ENCODE measurements around the gene BICRA.
A peak's percentile ranks its signal among the peaks of the same experiment; 100 is the strongest.

Gene BICRA

DNA sequence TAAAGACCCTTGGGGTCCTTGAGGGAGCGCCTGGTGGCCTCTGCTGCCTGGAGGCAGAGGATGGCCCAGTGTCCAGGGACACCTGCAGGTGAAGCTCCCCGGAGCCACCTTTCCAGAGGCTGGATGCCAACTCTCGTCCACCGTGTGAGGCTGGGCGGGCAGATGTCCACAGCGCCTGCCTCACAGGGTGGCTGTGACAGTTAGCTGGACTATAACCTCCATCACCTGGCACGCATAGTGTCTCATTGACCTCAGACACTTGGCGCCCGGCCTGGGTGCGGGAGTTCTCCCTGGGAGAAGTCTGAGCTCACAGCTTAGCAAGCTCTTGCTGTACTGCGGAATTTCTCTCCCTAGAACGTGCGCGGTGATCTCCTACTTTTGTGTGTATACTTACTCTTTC, 9.8 kb downstream of the BICRA start:
- H3K4me3 ChIP-seq (ENCODE audit: control insufficient read depth, low read depth, low read length), result no peak overlapping the region
- no peak for TF ChIP-seq CTCF (conservative IDR thresholded peaks at IDR 0.05; ENCODE audit: control insufficient read depth, insufficient read depth, low read depth, low read length)
- peak; percentile 84 for DNase-seq (ENCODE audit: low read depth)

DNA sequence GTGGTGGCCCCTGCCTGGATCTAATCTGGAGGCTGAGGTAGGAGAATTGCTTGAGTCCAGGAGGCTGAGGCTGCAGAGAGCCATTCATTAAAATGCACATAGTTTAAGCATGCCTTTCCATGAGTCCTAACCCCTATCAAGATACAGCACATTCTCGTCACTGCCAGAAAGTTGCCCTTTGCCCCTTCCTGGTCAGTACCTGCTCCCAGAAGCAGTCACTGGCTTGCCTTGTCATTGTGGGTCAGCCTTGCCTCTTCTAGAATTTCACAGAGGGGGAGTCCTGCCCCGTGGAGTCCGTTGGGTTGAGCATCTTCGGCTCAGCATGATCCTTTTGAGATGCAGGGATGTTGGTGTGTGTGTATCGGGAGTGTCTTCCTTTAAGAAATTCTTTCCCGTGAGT, 10.8 kb downstream of the BICRA start:
- DNase-seq (ENCODE audit: low read depth), result no peak
- no peak overlapping the region for H3K4me3 ChIP-seq (ENCODE audit: control insufficient read depth, low read depth, low read length)
- no peak for TF ChIP-seq CTCF (conservative IDR thresholded peaks at IDR 0.05; ENCODE audit: control insufficient read depth, insufficient read depth, low read depth, low read length)

- TF ChIP-seq CTCF (conservative IDR thresholded peaks at IDR 0.05; ENCODE audit: control insufficient read depth, insufficient read depth, low read depth, low read length), result no peak
- no peak for DNase-seq (ENCODE audit: low read depth)
- H3K4me3 ChIP-seq (ENCODE audit: control insufficient read depth, low read depth, low read length), result no peak overlapping the region
These were observed 14.4 kb downstream of the BICRA start for GRCh38 chr19:47623151-47623920.

DNA sequence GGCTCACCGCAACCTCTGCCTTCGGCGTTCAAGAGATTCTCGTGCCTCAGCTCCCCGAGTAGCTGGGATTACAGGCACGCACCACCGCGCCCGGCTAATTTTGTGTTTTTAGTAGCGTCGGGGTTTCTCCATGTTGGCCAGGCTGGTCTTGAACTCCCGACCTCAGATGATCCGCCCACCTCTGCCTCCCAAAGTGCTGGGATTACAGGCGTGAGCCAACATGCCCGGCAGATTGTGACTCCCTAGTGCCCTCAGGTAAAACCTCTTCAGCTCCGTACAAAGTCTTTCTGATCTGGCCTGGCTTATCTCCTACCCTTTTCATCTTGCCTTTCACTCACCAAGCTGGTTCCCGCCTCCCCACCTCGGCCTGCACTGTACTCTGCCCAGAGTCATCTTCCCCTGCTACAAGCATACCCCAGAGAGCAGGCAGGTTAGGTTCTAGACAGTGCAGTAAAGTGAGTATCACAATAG, 15.0 kb downstream of the BICRA start:
- no peak for DNase-seq (ENCODE audit: low read depth)
- no peak for TF ChIP-seq CTCF (conservative IDR thresholded peaks at IDR 0.05; ENCODE audit: control insufficient read depth, insufficient read depth, low read depth, low read length)
- no peak overlapping the region for H3K4me3 ChIP-seq (ENCODE audit: control insufficient read depth, low read depth, low read length)

DNA sequence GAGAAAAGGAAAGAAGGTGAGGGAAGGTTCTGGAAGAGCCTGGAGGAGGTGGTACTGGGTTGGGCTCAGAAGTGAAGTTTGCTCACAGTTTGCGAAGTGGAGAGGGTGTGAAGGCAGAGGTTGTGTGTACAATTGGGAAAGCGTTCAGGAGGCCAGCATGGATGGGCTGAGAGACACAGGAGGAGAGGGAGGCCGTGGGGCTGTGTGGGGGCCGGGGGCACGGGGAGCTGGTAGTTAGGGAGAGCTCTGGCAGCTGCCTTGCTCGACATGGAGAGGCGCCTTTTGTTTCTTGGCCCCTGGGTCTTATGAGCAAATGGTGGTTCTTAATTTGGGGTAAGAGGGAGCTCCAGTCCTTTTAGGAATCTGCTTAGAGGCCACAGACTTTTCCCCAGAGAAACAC, 16.7 kb downstream of the BICRA start:
- H3K4me3 ChIP-seq (ENCODE audit: control insufficient read depth, low read depth, low read length), result no peak overlapping the region
- no peak for DNase-seq (ENCODE audit: low read depth)
- no peak for TF ChIP-seq CTCF (conservative IDR thresholded peaks at IDR 0.05; ENCODE audit: control insufficient read depth, insufficient read depth, low read depth, low read length)

DNA sequence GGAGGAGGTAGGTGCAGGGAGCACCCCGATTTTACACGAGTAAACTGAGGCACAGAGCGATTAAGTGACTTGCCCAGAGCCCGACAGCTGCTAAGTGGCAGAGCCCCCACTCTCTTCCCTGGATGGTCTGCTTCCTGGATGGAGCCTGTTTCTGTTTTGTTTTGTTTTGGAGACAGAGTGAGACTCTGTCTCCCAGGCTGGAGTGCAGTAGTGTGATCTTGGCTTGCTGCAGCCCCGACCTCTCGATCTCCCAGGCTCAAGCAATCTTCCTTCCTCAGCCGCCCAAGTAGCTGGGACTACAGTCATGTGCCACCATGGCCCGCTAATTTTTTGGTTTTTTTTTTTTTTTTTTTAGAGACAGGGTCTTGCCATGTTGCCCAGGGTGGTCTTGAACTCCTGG, 17.3 kb downstream of the BICRA start:
- DNase-seq (ENCODE audit: low read depth), result no peak
- no peak overlapping the region for H3K4me3 ChIP-seq (ENCODE audit: control insufficient read depth, low read depth, low read length)
- no peak for TF ChIP-seq CTCF (conservative IDR thresholded peaks at IDR 0.05; ENCODE audit: control insufficient read depth, insufficient read depth, low read depth, low read length)
